ENCODE measurements around the gene TRIM26.
A peak's percentile ranks its signal among the peaks of the same experiment; 100 is the strongest.
"Not testable (repeated sequence)": the region's sequence is repeated elsewhere in the genome, so short reads cannot be mapped to it uniquely, and the experiment has no call there.

The TRIM26 gene, protein sequence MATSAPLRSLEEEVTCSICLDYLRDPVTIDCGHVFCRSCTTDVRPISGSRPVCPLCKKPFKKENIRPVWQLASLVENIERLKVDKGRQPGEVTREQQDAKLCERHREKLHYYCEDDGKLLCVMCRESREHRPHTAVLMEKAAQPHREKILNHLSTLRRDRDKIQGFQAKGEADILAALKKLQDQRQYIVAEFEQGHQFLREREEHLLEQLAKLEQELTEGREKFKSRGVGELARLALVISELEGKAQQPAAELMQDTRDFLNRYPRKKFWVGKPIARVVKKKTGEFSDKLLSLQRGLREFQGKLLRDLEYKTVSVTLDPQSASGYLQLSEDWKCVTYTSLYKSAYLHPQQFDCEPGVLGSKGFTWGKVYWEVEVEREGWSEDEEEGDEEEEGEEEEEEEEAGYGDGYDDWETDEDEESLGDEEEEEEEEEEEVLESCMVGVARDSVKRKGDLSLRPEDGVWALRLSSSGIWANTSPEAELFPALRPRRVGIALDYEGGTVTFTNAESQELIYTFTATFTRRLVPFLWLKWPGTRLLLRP

GRCh38 chr6:30212865-30213666 is at the start of gene TRIM26:
TSS of gene TRIM26 (minus strand) at chr6:30213406. CDS start at chr6:30199103, 14,303 bp downstream.
- peak; percentile 98 for DNase-seq

GRCh38 chr6:30260036-30260504 is 46.9 kb upstream of the TRIM26 start:
- no peak for DNase-seq

GRCh38 chr6:30259140-30260035 is 46.2 kb upstream of the TRIM26 start:
- DNase-seq = peak; percentile 93

DNA sequence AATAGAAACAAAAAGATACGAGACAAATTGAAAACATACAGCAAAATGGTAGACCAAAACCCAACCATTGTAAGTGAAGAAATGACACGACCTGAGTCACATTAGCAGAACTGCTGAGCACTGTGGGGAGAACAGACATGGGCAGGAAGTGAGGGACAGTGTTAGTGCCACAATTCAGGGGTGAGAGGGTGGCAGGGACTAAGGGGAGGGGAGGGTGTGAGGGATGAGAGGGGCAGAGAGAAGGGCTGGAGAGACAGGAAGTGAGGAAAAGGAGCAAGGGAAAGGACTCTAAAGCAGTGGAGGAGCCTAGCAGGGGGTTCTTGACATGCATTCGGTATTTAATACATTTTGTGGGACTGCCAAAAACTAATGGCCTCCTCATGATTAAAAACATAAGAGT is 45.0 kb upstream of the TRIM26 start:
- no peak for DNase-seq

- not testable (repeated sequence) for DNase-seq
Measured at GRCh38 chr6:30252417-30252816, 39.2 kb upstream of the TRIM26 start.

DNA sequence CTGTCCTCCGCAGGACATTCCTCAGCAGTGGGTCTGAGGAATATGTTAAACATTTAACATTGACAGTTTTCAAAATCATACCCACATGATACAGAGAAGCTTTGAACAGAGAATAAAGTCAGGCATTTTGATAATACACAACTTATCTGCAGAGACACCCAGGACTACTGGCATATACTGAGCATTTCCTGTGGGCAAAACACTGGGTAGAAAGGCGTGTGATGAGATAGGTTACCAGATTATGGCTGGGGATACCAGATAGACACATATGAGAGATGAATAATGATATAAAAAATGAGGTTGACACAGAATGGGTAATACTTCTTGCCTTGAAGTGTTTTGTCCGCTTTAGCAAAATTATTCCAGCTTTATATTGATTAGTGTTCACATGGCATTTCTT is 31.4 kb upstream of the TRIM26 start:
- DNase-seq = no peak

- no peak for DNase-seq
Measured at GRCh38 chr6:30238178-30238795, 25.1 kb upstream of the TRIM26 start.

DNA sequence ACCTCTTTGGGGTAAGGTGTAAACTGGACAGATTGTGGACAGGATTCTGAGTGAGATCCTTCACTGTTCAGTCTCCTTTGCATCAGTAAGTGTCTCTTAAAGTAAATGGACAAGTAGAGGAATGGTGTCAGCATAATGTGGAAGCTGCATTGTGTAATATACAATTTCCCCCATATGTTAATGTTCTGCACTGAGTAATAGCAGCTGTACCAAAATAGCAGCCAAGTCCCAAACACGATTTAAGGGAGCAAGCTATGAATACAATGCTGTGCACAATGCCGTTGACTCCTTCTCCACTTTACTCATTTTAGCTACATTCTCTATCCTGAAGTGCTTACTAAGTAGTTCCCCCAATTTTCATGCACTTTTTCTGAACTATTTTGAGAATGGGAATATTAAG is 21.1 kb upstream of the TRIM26 start:
- no peak for DNase-seq

DNA sequence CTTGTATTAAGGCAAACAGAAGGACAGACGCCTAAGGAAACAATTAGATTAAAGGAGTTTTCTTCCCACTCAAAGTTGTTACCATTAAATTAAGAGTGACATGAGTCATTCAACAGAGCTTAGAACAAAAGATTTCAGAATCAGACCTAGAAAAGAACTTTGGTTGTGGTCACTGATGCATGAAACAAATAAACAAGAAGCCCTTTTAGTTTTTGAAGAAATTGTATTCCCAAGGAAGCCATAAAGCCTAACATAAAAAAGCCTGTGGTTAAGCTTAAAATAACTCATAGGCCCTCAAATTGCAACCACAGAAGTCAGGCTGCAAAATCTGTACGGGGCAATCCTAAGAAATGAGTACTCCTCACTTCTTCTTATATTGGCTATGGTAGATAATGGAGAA is 17.9 kb upstream of the TRIM26 start:
- DNase-seq = no peak

GRCh38 chr6:30227763-30228487 is 14.7 kb upstream of the TRIM26 start:
- no peak for DNase-seq

- no peak for DNase-seq
Measured at GRCh38 chr6:30227242-30227722, 14.1 kb upstream of the TRIM26 start.

DNA sequence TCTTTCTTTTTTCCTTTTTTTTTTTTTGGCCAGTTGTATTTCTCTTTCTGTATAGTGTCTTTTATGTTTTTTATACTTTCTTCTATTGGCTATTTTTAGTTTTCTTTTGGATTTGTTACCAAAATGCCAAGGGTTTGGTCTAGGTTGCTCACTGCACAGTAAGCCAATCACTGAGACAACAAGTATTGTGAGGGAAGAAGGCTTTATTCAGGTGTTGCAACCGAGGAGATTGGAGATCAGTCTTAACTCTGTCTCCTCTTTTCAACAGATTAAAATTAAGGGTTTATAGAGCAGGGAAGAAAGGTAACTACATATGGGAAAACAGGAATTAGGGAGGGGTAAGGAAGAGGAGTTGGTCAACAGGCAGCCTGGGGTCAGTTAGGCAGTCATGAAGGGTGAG is 10.1 kb upstream of the TRIM26 start:
- DNase-seq = no peak

- not testable (repeated sequence) for DNase-seq
Measured at GRCh38 chr6:30221956-30222355, 8.8 kb upstream of the TRIM26 start.

- DNase-seq = not testable (repeated sequence)
Measured at GRCh38 chr6:30221395-30221794, 8.2 kb upstream of the TRIM26 start.

GRCh38 chr6:30219244-30219643 is 6.0 kb upstream of the TRIM26 start:
- DNase-seq = peak; percentile 43

- DNase-seq = no peak
Measured at GRCh38 chr6:30216096-30216495, 2.9 kb upstream of the TRIM26 start.

DNA sequence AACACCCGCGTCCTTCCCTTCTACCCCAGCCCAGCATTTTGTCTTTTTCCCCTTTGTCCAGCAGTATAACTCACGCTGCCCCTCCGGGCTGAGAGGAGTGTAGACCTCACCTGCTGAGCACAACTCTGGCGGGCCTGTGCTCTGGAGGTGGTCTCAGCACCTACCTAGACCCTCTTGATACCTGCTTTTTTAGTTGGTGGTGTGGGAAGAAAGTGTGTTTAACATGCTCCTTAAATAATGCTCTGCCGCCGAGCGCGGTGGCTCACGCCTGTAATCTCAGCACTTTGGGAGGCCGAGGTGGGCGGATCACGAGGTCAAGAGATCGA is 1.4 kb upstream of the TRIM26 start:
- no peak for DNase-seq

DNA sequence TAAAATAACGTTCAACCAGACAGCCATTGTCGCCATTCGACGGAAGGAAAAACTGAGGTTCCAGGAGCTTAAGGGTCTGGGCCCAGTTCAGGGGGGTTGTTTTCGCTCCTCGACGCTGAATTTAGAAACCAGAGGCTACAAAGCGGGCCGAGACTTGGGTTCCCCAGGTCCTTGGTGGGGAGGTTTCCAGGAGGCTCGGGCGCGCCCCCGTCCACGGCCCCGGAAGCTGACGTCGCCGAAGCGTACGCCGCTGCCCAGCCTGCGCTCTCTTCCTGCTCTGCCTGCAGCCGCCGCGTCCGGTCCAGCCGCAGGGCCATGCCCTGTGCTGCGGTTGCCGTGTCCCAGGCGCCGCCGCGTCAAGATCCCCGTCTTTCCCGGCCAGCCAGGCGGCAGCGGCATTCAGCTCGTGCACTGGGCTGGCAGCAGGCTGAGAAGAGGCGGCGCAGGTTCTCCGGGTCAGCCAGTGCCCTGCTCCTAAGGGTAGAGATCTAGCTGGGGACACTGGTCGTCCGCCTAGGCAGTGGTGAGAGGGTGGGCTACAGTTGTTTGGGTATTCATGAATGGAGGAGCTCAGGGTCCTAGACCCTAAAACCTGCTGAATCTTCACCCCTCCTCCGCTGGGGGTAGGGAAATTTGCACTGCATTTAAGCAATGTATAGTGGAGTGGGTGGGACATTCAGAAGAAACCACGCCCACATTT is 901 bp upstream of the TRIM26 start:
- peak; percentile 91 for DNase-seq

DNA sequence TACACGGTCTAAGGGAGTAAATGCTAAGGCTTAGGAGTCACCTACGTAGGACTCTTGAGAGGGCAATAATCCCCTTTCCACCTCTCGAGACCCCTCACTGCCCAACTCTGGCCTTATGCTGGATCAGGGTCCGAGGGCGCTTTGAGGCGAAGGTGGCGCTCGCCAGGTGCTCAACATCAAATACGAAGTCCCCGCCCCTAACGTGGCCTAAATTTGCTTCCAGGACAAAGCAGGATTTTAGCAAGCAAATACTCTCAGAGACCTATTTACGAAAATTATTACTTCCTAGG is 406 bp upstream of the TRIM26 start:
- no peak for DNase-seq

- DNase-seq = no peak
Measured at GRCh38 chr6:30211899-30212298, 1.3 kb downstream of the TRIM26 start.

DNA sequence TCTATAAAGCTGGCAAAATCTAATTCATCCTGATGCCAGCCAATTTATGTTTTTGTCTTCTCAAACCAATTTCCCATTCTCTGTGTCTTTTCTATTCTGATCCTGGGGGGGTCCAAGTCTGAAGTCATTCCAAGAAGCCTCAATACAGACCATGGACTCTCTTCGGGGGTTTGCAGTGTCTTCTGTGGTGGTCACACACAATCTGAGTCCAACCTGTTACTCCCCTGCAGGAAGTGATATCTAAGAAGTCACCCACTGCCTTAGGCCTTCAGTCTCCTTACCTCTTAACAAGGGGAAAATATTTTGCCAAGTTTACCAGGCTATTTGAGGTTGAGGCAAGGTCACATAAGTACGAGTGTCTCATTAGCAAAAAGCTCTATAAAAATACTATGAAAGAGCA is 1.9 kb downstream of the TRIM26 start:
- no peak for DNase-seq

All from retina (tissue), 1 donor.